Left renal pelvis (tissue), 4 donors: Measurements from ENCODE around the gene LAMB4. TPM values are rescaled to one million over a fixed set of nuclear protein-coding genes. Genes with fewer than 3 reads are reported as not detected.

ENCODE experiments used
- DNase-seq, 4 donors: peaks; one replicate each; pipeline ENCODE4 v3.0.0-alpha.2; 2013; ENCODE audit warnings: low read depth in 4 of 4, low spot score in 3 of 4
- polyA plus RNA-seq, 4 donors: library from polyadenylated mRNA; unstranded; fragments of 120-200 nt; gene quantifications; one replicate each; pipeline ENCODE4 v1.2.1, GENCODE V29; 2013; ENCODE audit not compliant: insufficient read length in 4 of 4

LAMB4 gene, protein sequence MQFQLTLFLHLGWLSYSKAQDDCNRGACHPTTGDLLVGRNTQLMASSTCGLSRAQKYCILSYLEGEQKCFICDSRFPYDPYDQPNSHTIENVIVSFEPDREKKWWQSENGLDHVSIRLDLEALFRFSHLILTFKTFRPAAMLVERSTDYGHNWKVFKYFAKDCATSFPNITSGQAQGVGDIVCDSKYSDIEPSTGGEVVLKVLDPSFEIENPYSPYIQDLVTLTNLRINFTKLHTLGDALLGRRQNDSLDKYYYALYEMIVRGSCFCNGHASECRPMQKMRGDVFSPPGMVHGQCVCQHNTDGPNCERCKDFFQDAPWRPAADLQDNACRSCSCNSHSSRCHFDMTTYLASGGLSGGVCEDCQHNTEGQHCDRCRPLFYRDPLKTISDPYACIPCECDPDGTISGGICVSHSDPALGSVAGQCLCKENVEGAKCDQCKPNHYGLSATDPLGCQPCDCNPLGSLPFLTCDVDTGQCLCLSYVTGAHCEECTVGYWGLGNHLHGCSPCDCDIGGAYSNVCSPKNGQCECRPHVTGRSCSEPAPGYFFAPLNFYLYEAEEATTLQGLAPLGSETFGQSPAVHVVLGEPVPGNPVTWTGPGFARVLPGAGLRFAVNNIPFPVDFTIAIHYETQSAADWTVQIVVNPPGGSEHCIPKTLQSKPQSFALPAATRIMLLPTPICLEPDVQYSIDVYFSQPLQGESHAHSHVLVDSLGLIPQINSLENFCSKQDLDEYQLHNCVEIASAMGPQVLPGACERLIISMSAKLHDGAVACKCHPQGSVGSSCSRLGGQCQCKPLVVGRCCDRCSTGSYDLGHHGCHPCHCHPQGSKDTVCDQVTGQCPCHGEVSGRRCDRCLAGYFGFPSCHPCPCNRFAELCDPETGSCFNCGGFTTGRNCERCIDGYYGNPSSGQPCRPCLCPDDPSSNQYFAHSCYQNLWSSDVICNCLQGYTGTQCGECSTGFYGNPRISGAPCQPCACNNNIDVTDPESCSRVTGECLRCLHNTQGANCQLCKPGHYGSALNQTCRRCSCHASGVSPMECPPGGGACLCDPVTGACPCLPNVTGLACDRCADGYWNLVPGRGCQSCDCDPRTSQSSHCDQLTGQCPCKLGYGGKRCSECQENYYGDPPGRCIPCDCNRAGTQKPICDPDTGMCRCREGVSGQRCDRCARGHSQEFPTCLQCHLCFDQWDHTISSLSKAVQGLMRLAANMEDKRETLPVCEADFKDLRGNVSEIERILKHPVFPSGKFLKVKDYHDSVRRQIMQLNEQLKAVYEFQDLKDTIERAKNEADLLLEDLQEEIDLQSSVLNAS (N-terminal part only)
- 1 to 10 TPM; 2.4 to 5.0 (median 3.0) TPM for polyA plus RNA-seq

DNA sequence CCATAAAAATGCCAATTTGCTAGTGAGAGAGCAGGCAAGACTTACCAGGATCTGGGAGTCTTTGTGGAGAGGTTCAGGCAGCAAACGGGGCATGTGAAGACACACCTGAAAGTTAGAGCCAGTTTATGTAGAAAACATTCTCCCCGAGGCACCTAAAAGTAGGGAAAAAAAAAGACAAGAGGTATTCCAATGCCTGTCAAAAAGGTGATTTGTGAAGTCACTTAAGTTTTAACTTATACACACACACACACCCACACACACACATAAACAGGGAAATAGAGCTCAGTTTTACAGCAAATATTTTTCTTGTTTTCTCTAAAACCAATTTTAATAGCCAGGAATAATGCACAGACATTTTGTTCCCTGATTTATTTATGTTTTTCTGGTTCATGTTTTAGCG lies at the start of gene LAMB4:
Gene LAMB4, minus strand, starts transcription at position 101 of the 400 bp plus-strand sequence. CDS start 7,197 bp downstream, outside the sequence.
- DNase-seq, result no peak

DNA sequence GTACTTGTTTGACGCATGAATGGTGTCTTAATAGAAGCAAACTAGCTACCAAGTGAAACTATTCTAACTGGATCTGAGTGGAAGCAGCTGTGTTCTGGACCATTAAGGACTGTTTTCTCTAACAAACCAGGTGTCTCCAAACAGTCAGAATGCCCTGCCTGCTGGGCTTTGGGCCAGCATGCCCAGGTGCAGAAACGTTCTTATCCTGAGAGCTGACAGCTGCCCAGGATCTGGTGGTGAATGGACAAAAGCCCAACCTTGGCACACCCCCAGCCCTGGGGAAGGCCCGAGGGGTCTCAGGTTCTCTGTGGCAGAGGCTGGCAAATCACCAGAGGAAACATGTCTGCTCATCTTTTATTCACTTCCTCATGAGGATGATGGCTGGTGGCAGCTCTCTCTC lies 48.2 kb upstream of the LAMB4 start:
- DNase-seq, result no peak

DNA sequence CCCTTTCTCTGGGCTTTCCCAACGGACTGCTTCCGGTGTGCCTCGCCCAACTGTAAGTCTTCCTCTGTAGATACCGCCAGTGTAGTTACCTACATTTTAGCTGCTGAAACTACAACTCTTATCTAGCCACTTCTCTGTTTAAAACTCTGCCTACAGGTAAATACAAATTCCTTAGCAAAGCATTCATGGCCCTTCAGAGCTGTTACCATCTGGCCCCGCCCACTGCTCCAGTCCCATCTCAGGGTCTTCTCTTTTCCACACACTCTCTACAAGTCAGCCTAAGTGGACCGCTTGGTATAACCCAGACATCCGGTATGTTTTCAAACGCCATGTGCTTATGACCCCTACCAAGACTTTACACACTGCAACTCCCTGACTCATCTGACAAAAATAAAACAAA lies 41.0 kb upstream of the LAMB4 start:
- no peak for DNase-seq

DNA sequence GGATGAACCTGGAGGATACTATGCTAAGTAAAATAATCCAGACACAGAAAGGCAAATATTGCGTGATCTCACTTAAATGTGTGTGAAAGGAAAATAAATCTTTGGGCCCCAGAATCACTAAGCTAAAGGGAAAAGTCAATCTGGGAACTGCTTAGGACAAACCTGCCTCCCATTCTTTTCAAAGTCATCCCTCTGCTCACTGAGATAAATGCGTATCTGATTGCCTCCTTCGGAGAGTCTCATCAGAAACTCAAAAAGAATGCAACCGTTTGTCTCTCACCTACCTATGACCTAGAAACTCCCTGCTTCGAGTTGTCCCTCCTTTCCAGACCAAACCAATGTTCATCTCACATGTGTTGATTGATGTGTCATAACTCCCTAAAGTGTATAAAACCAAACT lies 40.1 kb upstream of the LAMB4 start:
- no peak for DNase-seq

DNA sequence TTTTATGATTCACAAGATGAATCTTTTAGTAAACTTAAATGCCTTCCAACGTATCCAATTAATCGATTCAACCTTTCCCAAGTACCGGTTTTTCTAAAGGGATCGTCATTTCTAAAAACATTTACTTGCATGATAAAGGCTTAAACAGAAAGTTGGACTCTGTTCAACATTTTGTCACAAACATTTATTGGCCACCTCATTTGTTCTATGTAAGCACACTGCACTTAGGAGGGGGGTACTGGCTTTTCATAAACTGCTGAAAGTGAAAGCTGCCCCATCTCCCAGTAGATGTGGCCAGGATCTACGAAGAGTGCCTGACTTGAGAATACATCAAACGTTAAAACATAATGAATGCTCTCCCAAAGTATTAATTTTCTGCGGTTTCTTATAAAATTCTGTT lies 37.3 kb upstream of the LAMB4 start:
- DNase-seq, result no peak

DNA sequence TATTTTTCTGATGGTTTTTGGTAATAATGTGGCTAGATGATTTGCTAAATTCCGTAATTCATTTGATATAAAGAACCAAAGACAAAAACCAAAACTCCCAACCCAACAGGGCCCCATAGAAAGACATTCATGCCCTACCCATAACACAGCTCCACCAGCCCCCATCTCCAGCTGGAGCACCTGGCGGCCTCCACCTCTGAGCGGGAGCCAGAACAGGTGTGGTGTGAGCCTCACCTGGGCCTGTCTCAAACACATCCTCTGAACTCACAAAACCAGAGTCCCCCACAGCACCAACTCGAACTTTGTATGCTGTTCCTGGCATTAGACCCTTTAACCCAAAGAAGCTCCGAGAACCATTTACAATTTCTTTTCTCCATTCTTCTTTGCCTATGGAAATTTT lies 36.5 kb upstream of the LAMB4 start:
- DNase-seq, result no peak

DNA sequence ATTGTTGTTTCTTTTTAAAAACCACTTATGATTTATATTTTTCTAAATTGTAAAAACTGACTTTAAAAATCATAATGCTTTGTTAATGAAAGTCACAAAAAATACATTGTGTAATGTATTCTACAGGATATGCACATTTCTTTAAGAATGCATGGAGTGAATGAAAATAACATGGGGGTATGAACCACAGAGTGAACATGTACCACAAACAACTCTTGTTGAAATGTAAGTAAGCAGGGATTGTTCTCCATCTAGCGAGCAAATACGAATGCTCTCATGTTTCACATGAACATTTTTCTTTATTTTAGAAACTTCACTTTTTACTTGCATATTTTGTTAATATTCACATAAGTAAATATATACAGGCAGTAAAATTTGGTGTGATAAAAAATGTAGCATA lies 35.6 kb upstream of the LAMB4 start:
- DNase-seq, result no peak

DNA sequence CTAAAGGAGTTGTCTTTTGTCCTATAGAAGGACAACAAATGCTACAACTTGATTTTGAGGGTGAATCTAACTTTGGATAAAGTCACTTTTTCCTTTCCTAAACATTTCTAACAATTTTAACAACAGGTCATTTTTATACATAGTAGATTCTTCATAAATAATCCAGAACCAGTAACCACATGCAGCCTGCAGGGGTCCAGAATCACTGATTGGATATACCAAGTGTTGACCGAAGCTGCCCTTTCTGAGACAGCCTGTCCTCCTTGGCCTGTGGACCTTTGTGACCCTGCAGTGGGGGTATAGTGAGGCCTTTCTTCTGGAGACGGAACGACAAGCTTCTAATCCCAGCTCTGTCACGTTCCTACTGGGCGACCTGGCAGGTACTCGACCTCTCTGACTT lies 34.8 kb upstream of the LAMB4 start:
- no peak for DNase-seq

DNA sequence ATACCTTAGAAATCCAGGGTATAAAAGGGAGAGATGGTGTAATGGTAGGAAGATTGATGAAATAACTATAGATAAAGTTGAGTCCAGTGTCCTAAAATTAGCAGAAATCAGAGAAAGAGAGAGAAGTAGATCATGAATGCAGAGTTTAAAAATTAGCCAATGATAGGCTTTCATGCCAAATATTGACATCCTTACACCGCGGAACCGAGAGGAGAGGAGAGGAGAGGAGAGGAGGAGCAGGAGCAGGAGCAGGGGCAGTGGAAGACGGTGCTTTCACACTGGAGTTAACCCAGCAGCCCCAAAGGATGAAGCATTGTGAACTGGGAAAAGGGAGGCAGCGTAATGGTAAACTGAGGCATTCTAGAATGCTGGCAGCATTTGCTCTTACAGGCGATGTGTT lies 34.2 kb upstream of the LAMB4 start:
- no peak for DNase-seq

DNA sequence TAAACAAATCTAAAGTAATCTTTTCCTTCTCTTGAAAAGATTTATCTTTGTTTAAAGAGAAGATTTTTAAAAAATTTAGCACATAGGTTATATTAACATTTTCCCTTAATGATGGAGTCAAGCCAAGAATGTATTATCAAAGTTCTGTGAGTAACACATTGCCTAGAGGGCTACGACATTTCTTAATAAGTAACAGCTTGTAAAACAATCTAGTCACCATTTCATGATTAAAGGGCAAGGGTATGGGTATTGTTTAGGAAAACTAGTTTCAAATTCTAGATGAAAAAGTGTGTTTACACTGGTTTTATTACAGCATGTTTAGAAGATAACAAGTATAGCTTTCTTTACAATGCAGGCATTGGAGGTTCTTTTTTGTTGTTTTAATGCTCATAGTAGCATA lies 28.6 kb upstream of the LAMB4 start:
- no peak for DNase-seq

DNA sequence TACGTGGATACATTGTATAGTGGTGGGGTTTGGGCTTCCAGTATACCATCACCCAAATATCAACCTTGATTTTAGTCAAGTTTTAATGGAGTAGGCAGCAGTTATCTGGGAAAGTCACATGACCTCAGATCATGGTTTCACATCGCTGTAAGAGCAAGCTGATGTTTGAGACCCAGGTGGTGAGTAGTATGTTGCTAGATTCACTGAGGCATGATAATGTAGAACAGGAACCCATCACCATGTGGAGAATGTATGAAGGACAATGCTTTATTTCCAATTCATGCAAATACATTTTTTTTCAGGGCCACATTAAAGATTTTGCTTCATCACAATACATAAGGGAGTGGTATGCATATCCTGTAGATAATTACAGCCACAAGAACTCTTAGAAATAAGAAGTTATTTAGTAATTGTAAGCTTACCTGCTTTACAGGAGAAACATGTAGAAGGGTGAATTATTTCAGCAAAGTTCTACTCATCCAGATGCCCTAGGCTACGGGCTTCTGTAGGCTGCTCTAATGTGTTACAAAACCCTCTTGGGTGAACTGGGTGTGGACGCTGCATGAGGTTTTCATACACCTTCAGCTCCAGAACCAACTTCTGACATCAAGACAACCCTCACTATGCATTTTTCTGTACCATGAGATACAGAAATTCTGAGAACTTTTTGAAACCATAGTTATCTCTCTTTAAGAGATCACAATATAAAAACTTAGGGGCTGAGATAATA lies 27.6 kb upstream of the LAMB4 start:
- DNase-seq, result no peak

DNA sequence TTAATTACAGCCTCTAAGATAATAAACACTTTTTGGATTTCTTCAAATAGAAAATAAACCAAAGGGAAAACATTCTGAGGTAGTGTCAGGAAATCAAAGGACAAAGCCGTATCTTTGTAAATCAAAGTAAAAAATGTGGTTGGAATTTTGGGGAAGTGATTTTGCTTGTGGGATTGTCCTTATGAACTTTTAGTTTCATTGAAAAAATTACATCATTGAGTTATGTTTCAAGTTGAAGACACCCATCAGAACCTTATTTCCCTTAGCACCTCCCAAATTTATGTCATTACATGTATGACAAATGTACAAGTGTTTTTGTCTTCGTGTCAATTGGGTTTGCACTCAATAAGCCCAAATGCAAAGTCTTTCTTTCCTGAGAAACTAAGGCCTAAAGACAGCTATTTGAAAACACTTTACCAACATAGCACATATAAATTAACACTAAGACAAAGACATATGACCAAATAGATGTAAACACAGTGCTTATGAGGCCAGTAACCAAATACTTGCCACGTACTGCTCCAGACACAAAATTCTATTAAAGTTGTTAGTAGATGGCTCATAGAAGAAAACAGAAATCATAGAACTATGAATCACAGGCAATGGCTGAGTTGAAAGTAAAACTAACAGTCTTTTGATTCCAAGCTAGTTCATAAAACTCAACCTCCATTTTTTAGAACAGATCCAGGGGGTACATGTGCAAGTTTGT lies 26.9 kb upstream of the LAMB4 start:
- DNase-seq, result no peak

DNA sequence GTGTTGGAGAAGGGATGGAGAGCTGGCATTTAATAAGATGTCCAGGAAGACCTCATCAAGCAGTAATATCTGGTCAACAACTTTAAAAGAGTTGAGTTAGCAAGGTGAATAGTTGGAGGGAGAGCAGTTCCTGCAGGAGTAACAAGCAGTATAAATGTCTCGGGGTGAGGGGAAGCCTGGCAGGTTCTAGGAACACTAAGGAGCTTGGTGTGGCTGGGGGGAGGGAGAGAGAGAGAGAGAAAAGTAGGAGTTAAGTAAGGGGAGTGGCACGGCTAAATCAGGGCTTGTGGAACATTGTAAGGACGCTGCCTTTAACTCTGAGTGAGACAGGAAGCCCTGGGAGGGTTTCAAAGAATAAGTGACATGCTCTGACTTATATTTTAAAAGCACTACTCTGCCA lies 22.0 kb upstream of the LAMB4 start:
- DNase-seq, result no peak

DNA sequence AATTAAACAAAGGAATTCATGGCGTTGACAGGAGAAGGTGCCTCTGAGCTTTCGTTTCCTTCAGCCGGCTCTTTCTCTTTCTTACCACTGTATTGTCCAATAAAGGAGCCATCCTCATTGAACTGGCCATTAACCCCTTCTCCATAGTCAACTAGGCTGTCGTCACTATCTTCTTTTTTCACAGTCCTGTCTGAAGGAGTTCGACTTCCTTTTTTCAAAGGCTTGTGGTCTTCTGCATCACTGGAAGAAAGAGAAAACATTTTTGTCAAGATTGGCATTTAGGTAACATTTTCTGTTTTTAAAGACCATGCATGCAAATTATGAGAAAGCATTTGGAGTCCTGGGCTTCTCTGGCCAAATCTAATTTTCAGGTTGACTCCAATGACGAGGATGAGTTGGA lies 19.7 kb upstream of the LAMB4 start:
- no peak for DNase-seq

DNA sequence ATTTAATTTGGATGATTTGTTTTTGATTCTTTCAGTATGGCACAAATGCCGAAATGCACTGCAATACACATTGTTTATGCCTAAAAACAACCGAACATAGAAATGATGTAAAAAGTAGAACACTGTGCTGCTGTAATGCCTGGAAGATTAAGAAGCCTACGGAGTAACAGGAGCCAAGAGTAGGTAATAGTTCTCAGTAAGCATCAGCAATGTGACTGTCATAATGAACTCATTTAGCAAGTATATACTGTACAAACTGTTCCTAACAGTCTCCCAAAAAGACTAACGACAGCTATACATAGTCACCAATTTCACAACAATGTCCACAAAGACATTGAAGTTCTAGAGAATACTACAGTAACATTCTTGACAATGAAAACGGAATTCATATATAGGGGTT lies 19.0 kb upstream of the LAMB4 start:
- no peak for DNase-seq

DNA sequence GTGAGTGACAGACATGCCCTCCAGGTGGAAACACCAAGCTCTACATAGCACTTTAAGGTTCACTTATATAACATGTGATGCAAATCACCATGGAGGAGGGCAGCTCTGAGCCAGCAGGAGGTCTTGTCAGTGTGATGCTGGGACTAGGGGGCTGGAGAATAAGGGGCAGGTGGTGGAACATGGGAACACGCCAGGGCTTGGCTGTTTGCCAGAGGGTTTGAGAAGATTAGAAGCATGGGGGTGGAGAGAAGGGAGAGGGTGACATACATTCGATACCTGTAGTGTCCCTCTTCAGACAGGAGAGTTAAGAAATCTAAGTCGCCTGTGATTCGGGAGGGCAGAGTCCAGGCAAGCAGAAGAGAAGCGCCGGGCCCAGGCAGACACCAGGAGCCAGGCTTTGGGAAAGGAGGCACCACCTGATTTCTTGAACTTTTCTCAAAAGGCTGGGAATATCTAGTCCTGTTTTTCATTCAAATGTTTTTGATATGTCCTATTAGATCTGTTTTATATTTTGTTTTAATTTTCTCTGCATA lies 16.9 kb upstream of the LAMB4 start:
- no peak for DNase-seq

DNA sequence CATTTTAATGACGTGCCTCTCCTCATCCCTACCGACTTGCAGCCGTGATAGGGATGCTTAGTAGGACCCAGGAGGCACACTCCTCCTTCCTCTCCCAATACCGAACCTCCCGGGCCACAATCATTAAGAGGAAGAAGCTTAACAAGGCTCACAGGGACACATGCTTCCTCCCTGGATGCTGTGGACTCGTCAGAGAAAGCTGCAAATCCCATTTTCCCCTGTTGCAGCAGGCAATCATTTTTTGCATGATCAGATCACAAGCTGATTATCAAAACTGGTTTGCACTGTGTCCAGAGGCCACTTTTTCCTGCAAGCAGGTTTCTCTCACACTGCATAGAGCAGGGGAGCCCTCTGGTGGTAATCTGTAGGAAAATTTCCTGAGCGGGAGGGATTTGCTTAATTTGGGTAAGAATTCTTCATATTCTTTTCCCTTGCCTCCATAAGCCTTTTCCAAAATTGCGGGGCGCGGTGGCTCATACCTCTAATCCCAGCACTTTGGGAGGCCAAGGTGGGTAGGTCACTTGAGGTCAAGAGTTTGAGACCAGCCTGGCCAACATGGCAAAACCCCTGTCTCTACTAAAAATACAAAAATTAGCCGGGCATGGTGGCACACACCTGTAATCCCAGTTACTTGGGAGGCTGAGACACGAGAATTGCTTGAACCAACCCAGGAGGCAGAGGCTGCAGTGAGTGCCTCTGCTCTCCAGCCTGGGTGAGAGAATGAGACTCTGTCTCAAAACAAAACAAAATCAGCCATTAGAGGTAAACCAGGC lies 16.1 kb upstream of the LAMB4 start:
- peak; percentile 55 to 73 (median 65) for DNase-seq

DNA sequence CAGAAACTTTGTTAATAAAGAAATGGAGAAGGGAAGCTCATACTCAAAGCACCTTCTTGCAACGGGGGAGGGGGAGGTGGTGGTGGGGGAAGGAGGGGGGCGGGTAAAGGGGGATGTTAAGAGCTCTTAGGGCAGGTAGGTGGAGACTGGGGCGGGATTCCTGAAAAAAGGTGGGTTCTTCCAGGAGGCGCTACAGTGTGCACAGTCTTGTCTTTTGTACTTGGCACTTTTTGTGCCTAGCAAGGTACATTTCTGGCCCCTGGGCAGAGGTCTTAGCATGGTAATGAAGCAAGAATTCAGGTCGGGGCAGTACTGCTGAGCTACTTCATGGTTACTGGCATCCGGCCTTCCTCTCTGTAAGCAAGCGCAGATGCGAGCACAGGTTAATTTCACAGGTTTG lies 15.2 kb upstream of the LAMB4 start:
- DNase-seq, result no peak

DNA sequence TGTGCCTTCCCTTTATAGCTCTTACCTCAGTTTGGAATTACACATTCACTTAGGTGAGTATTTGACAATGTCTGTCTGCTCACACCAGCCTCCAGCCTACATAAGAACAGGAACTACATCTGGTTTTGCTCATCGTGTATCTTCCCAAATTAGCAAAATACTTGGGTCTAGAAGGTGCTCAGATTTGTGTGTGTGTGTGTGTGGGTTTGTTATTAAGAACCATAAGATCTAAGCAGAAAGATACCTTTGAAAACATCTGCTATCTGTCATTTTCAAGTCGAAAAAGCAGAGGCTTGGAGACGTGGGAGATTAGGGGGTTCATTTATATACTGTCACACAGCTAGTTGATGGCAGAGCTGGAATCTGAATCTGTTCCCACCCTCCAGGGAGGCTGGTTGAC lies 14.8 kb upstream of the LAMB4 start:
- no peak for DNase-seq
